Astrocyte of the hippocampus (primary cell): Measurements from ENCODE around the gene RHD.
"Not testable (repeated sequence)": the region's sequence is repeated elsewhere in the genome, so short reads cannot be mapped to it uniquely, and the experiment has no call there.

Source experiments
- DNase-seq: peaks from one replicate; pipeline ENCODE4 v3.0.0; 2011; ENCODE audit warnings: low read depth, low spot score

RHD gene

DNA sequence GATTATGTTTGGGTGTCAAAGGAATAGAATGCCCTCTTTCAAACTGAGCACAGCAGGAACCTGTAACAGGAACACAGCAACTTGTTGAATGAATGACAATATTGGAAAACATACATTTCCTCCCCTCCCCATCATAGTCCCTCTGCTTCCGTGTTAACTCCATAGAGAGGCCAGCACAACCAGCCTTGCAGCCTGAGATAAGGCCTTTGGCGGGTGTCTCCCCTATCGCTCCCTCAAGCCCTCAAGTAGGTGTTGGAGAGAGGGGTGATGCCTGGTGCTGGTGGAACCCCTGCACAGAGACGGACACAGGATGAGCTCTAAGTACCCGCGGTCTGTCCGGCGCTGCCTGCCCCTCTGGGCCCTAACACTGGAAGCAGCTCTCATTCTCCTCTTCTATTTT is at the start of gene RHD:
RHD (plus strand) TSS at position 272 of the 400 bp plus-strand sequence; CDS start at position 311, 39 bp downstream.
- not testable (repeated sequence) for DNase-seq

DNA sequence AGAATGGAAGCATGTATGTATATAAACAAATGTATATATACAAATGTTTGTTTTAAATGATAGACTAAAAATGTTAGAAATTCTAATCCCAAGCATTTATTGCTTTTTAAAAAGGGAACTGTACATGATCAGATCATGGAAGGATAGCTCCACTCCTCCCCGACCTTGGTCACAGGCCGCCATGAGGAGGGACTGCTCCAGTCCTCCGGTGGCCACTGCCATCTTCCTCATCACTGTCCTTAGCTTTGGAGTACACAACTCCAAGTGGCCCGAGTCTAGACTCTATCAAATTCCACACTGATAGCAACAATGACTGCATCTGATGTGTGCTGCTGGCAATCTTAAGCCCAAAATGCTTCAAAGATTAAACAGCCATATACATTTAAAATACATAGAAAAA is 49.7 kb upstream of the RHD start:
- DNase-seq, result no peak

DNA sequence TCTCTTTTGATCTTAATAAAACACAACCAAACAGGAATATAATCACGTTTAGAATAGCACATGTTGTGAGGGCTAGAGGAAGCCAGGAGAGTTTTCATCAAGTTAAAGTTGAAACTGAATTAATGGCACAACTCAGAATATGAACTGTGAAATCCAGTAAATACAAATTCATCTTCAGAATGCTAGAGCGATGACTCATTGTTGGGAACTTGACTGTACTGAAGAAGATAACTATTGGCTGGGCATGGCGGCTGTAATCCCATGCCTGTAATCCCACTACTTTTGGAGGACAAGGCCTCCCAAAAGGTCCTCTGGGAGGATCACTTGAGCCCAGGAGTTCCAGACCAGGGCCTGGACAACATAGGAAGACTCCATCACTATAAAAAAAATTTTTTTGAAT is 48.8 kb upstream of the RHD start:
- DNase-seq, result no peak

DNA sequence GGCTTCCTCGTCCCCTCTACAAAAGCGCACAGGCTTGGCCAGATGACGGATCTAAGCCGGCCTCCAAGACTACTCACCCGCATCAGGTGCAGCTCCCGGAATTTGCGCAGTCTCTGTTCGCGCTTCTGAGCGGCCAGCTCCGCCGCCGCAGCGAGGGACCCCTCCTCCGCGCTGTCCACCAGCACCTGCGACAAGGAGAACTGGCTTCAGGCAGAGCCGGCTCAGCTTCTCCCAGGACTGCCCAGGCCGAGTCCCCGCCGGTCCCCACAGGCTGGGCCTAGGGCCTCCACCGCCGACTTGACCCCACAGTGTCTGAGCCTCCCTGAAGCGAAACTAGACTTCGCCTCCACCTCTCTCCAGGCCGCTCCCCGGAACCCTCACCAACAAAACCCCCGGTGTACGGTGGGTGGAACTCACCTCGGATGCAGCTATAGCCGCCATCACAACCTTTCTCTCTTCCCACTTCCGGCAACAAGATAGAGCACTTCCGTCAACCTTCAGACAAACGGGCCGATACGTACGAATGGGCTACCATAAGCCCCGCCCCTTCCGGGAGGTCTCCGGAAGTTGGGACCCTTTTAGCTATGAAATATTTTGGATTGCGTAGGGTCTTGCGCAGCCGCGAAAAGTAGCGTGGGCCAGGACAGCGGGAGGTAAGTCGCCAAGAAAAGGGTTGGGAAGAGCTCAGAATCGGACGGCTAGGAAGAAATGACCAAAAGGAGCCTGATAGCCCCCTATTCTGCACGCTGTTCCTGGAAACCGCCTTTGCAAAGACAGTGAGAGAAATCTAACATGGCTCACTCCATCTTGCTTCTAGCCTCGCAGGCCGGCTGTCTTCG is 40.1 kb upstream of the RHD start, which contains the start of gene SYF2:
SYF2 (minus strand) TSS at position 476 of the 839 bp plus-strand sequence; CDS start at position 441, 35 bp downstream.
- peak; percentile 95 for DNase-seq

DNA sequence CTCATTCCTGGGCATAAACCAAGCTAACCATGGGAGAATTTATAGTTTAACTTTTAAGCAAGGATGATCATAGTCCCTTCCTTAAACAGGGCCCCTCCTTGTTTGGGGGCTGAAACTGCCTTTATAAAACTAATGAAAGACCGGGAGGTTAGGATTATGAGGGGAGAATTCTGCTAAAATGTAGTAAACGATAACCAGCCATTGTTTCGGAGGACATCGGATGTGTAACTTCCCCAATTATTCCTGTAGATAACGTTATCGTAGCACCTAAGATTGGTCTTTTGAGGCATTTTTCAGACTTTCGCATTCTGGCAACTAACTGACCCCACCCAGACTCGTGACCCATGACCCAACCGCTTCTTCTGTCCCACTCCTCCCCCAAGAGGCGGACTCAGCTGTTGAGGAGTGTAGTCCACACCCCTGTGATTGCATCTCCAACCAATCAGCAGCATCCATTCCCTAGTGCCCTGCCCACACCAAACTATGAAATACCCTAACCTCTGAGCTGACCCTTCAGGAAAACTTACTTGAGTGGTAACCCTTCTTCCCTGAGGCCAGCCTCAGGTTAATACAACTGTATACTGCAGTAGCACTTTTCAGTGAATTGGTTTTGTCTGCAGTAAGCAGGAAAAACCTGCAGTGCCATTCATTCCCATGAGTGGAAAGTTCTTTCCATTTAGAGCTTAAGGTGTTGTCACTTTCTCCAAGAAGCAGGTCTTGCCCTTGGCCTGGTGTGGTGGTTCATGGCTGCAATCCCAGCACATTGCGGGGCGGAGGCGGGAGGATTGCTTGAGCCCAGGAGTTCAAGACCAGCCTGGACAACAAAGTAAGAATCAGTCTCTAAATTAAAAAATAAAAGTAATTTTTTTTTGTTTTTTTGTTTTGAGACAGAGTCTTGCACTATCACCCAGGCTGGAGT is 39.2 kb upstream of the RHD start:
- peak; percentile 85 for DNase-seq

DNA sequence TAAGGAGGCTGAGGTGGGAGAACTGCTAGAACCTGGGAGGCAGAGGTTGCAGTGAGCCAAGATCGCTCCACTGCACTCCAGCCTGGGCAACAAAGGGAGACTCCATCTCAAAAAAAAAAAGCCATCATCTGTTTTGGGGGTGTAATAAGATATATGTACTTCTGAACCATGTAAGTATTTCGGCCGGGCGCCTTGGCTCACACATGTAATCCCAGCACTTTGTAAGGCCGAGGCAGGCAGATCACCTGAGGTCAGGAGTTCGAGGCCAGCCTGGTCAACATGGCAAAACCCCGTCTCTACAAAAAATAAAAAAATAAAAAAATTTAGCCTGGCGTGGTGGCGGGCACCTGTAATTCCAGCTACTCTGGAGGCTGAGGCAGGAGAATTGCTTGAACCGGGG is 36.9 kb upstream of the RHD start:
- DNase-seq, result not testable (repeated sequence)

DNA sequence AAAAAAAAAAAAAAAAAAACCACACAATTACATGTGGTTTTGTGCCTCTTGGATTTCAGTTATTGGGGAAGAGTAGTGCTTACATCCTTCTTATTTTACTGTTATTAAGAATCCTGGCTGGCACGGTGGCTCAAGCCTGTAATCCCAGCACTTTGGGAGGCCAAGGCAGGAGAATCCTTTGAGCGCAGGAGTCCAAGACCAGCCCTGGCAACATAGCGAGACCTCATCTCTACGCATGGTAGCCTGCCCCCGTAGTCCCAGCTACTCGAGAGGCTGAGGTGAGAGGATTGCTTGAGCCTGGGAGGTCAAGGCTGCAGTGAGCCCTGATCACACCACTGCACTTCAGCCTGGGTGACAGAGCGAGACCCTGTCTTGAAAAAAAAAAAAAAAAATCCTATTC is 36.0 kb upstream of the RHD start:
- DNase-seq, result not testable (repeated sequence)

DNA sequence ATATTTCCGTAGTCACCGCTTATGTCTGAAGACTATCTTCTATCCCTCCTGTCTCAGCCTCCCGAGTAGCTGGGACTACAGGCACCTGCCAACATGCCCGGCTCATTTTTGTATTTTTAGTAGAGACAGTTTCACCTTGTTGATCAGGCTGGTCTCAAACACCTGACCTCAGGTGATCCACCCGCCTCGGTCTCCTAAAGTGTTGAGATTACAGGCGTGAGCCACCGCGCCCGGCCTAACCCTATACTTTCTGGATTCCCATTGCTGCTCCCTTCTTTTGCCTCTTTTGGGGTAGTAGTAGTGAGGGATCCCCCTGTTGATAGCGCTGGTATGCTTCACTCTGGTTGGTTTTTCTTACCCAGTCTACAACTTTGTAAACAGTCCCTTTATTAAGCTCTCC is 34.3 kb upstream of the RHD start:
- no peak for DNase-seq

DNA sequence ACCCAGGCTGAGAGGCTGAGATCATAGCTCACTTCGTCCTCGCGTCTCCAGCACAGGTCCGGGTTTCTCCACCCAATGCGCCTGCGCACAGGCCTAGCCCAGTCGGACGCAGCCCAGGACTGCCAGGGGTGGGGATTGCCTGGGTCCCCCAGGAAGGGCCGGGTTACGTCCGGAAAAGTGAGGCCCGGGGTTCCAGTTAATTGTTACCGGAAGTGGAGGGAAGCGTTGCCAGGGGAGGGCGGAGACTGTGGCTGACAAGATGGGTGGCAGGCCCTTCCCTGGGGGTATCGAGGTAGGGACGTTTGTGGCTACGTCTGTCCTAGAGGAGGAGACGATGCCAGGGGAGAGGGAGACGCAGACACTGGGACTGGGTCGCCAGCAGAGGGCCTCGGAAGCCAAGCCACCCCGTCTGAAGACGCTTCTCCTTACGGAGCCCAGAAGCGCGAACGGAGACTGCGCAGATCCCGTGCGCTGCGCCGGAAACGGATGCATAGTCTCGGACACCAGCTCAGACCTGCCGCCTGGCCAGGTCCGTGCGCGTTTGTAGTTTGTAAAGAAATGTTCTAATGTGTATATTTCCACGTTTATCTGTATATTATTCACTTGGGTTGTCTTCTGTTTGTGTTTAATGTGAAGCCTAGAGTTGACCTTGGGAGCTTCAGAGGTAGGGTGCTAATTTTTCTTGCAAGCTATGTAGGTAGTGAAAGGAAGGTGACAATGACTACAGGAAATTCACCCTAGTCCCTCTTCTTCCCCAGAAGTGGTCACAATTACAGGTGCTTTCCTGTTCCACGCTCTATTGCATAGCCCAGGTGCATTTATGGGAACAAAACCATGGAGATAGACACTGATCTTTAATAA is 32.4 kb upstream of the RHD start:
- peak; percentile 93 for DNase-seq

DNA sequence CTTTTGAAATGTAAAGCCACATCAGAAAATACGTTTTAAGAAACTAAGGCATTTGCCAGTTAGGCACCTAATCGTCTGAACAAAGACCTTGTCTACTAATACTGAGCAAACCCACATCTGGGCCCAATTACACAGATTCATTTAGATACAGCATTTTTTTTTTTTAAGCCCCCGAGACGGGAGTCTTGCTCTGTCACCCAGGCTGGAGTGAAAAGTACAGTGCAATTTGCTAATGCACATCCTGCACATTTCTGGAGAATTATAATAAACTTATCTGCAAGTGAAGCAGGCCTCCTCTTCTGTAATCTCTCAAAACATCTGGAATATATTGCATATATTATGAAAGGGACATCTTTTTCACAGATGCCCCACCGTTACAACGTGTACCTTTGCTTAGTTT is 28.4 kb upstream of the RHD start:
- DNase-seq, result no peak

DNA sequence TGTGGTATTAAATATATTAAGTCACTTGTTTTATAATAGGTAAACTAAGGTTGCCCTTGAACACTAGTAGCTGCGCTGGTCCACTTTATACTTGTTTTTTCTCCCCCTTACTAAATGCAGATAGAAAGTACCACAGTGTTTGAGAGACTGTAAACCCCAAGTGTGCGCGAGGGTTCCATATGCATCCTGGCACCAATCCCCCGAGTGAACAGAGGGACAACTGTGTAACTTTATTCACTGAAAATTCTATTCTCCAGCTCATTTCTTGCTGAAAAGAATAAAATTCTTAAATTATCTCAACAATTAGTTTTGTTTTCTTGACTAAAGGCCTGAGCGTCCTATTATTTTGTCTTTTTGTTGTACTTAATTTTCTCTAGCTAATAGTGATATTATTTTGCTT is 26.9 kb upstream of the RHD start:
- no peak for DNase-seq

DNA sequence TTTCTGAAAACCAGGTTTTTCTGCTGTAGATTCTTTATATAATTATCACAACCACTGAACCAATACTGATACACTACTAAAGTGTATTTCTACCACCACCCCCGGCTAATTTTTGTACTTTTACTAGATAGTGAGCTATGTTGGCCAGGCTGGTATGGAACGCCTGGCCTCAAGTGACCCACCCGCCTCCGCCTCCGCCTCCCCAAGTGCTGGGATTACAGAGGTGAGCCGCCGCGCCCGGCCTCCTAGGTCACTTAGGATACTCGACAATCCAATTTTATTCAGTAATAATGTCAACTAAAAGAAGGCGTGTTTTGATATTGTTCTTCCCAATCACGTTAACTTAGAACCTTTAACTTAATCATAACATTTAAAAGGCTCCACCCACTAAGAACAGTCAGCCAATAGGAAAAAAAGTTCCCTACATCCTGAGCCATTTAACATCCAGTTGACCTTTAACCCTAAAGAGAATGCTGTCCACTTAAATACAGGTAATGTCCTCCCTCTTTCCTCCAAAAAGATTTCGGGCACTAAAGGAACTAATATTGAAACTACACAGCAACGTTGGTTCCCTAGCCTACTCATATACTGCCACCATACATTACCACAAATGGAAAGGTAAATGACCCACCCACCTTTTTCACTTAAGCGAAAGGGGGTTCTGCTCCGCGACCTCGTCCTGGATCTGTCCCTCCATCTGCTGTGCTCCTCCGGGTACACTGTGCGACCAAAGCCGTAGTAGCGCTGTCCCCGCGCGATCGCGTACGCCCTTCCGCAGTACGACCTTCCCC is 26.3 kb upstream of the RHD start:
- no peak for DNase-seq

DNA sequence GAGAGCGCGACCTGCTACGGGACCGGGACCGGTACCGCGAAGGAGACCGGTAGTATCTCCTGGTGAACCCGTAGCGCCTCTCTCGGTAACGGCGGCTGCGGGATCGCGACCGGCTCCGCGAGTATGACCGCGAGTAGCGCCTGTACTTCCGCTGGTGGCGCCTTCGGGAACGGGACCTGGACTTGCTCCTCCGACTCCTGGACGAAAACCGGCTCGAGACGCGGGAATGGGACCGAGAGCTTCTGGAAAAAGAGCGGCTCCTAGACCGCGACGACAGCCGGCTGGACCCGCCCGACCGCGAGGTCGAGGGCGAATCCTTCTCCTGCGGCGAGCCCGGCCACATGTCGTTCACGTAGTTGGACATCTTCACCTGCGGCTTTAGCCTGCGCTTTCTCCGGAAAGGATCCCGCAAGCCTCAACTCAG is 25.7 kb upstream of the RHD start:
- DNase-seq, result peak; percentile 44

DNA sequence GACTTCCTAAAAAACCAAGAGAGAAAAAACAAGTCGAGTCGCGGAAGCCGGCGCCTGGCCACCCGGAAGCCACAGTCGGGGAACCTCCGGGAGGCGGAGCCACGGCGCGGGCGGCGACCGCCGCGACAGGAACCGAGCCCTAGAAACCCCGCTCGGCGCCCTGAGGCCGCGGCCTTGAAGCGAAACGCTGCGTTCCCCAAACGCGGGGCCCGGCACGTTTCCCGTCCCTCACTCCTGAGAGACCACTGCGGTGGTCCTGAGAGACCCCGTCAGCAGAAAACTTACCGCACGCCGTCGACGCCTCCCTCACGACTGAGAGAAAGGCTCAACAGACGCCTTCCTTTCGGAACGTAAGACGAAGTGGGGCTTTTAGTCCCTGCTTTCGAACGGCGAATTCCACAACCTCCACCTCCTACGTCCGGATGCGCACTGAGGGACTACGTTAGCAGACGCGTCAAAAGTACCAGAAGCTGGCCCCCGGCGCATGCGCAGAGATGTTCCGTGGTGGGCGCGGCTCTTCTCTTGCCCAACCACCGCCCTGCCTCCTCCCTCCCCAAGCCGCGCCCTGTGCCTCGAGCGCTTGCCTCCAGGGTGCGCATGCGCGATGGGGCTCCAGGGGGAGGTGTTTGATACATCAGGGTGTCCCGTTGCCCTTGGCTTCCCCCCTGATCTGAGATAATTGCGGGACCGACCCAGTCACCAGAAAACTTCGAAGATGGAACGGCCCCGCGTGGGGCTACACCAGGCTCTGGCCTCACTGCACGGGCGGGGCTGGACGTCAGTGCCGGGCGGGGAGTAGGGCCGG is 25.1 kb upstream of the RHD start, which contains the start of gene RSRP1:
RSRP1 (minus strand) TSS at position 431 of the 805 bp plus-strand sequence. CDS start 491 bp downstream, outside the sequence.
- DNase-seq, result peak; percentile 99

DNA sequence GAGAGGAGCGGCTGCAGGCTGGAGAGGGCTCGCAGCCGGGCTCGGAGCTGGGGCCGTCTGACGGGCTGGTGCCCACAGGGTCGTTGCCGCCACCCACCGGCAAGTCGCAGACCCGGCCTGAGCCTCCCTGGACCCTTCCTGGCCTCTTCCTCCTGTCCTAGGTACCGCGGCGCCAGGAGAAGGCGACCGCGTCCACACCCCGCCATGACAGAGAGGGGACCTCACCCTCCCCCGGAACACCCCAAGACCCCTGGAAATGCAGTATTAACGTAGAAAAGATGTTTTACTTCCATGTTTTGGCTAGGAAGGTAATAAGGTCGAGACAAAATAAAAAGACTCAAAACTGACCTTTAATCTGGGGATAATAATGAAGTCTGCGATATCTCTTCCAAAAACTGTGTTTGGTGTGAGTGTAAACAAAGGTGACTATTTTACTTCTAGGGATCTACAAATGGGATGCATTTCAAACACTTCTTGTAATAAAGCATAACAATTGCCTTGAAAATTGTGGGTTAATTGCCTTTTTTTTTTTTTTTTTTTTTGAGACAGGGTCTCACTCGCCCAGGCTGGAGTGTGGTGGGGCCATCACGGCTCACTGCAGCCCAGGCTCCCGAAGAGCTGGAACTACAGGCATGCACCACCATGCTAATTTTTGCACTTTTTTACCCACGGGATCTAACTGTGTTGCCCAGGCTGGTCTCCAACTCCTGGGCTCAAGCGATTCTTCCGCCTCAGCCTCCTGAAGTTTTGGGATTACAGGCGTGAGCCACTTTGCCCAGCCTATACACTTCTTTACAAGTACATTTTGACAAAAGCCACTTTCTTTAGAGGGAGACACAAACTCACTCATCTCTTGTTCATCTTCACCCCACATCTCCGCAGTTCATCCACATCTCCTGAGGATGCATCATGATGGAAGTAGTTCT is 24.2 kb upstream of the RHD start:
- no peak for DNase-seq

DNA sequence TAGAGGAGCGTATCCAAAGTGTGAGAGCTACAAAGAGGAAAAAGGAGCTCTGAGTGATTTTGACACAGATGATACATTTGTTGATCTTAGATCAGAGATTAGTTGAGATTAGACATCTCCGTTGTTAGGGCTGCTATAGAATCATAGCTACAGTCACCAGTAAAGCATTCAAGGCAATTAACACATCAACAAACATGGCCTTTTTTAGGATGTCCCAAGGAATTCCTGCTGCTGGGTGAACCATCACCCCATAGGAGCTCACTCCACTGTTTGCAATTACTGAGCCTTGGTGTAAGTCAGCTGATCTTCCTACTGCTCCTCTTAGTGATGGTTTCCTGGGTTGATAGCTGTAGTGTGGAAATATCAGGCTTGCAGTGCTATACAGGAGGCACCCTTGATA is 18.4 kb upstream of the RHD start:
- DNase-seq, result peak; percentile 32

DNA sequence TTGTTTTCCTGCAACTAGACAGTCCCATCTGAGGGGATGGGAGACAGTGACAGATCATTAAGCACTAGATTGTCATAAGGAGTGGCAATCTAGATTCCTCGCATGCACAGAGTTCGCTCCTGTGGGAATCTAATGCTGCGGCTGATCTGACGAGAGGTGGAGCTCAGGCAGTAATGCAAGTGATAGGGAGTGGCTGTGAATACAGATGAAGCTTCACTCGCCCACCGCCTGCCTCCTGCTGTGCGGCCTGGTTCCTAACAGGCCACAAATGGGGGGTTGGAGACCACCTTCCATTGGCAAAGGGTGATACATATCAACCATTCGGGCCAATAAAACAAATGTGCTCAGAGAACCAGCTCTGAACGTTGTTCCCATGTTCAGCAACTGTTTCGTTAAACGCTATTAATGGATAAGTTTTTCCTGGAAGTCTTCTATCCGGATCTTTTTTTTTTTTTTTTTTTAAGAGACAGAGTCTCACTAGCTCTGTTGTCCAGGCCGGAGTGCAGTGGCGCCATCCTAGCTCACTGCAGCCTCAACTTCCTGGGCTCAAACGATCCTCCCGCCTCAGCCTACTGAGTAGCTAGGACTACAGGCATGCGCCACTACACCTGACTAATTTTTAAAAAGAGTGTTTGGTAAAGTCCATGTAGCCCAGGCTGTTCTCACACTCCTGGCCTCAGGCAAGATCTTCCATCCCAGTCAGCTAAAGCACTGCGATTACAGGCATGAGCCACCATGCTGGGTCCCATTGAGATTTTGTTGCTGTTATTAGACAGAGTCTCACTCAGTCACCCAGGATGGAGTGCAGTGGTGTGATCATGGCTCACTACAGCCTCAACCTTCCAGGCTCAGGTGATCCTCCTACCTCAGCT is 16.4 kb upstream of the RHD start:
- DNase-seq, result no peak

DNA sequence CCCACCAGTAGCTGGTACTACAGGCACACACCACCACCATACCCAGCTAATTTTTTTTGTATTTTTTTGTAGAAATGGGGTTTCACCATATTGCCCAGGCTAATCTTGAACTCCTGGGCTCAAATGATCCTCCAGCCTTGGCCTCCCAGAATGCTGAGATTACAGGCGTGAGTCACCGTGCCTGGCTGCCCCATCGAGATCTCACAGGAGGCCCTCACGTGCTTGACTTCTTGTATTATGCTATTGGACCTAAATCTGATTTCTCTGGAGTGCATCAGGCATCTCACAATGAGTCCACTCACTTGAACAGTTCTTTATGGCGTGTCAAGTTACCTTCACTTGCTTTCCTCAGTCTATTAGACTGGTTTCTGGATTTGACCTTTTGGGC is 15.7 kb upstream of the RHD start:
- DNase-seq, result no peak
